ENCODE results near the gene GNAT1. TPM values are rescaled to one million over a fixed set of nuclear protein-coding genes. Genes with fewer than 3 reads are reported as not detected.

Gene GNAT1
- total and polyA plus RNA-seq, 2 of the 13 experiments (the other 11 are each of a cell fraction or from before 2014, with no cell fraction given), result 0.15 TPM; not detected in 1

- in situ Hi-C loops (cut with HindIII; ENCODE audit: extremely low pct_ligation_motif_present, low pct_unique_long_range_greater_than_20kb), result no loop called here
- CTCF ChIA-PET (ENCODE audit: low intra/inter-chr PET ratio, low total read pairs), result no interaction called here
- no peak for TF ChIP-seq RNF219 (CRISPR knock-in tag; IDR thresholded peaks at IDR 0.05)
- no peak for TF ChIP-seq HOXD1 (CRISPR knock-in tag; IDR thresholded peaks at IDR 0.05)
- no peak for TF ChIP-seq HNRNPLL (IDR thresholded peaks at IDR 0.05; ENCODE audit: low read depth, low read length, poor library complexity, severe bottlenecking)
- TF ChIP-seq ZNF782 (CRISPR knock-in tag; IDR thresholded peaks at IDR 0.05; ENCODE audit: borderline replicate concordance), result no peak
- TF ChIP-seq ZNF354B (CRISPR knock-in tag; IDR thresholded peaks at IDR 0.05), result no peak
- TF ChIP-seq FIP1L1 (IDR thresholded peaks at IDR 0.05; ENCODE audit: borderline replicate concordance, insufficient read depth, low read depth, low read length), result no peak
- no peak for TF ChIP-seq ZNF225 (CRISPR knock-in tag; IDR thresholded peaks at IDR 0.05)
- TF ChIP-seq ZNF282 (IDR thresholded peaks at IDR 0.05; ENCODE audit: partially characterized antibody), result no peak
- TF ChIP-seq ZNF574 (CRISPR knock-in tag; IDR thresholded peaks at IDR 0.05), result no peak
- no peak for TF ChIP-seq ZNF678 (CRISPR knock-in tag; IDR thresholded peaks at IDR 0.05)
- TF ChIP-seq CTCF (CRISPR knock-in tag; IDR thresholded peaks at IDR 0.05), result no peak
- TF ChIP-seq ZNF790 (CRISPR knock-in tag; IDR thresholded peaks at IDR 0.05; ENCODE audit: borderline replicate concordance), result no peak
- TF ChIP-seq MYNN (CRISPR knock-in tag; IDR thresholded peaks at IDR 0.05; ENCODE audit: low read depth), result no peak
- TF ChIP-seq E2F1 (CRISPR knock-in tag; IDR thresholded peaks at IDR 0.05), result no peak
- no peak for TF ChIP-seq NFE2L1 (CRISPR knock-in tag; IDR thresholded peaks at IDR 0.05; ENCODE audit: borderline replicate concordance)
These were observed 40.2 kb downstream of the GNAT1 start for GRCh38 chr3:50231581-50231980.

More at GRCh38 chr3:50231581-50231980, 40.2 kb downstream of the GNAT1 start:
- 40% methylated on average over 5 of the region's 5 CpGs for whole genome bisulfite sequencing (ENCODE audit: low lambda C conversion rate)
- intact Hi-C loops (cut with micrococcal nuclease; ENCODE audit: unreplicated experiment), result no loop called here
- H3K27ac ChIP-seq (ENCODE audit: extremely low read length, insufficient read depth, low read length), result no peak overlapping the region
- no TSS peak for BruUV-seq (replicated peaks)
- ATAC-seq (no peak), DNase-seq (ENCODE audit: low spot score) (no peak), FAIRE-seq (no peak)
- peaks cover 70% of the 10 kb centered on the region for H3K4me1 ChIP-seq (ENCODE audit: insufficient read depth, low read length)
- POLR2A ChIA-PET, result interaction anchor here (1.2 kb wide), 1 partner anchor 40 kb away, joined by 4 read pairs; no protein-coding TSS in a partner anchor
- H3K36me3 ChIP-seq (replicated peaks in 1 of 2; ENCODE audit: control insufficient read depth in 1 of 2, insufficient read depth in 2 of 2, low read length in 2 of 2), result no peaks in the 10 kb centered on the region; a peak in 1 of 5 replicates
- H3K9ac ChIP-seq (ENCODE audit: insufficient read depth, low read depth, low read length), result no peak overlapping the region
- H3K27me3 ChIP-seq (ENCODE audit: control insufficient read depth in 1 of 2, insufficient read depth in 2 of 2, low read length in 2 of 2), result no peaks in the 10 kb centered on the region; a peak in 1 of 5 replicates
- no peak overlapping the region for H3K4me3 ChIP-seq (replicated peaks in 1 of 3; ENCODE audit: insufficient read depth in 1 of 3, low read depth in 2 of 3, low read length in 3 of 3)
- no peaks in the 10 kb centered on the region for H4K20me1 ChIP-seq (ENCODE audit: insufficient read depth, low read length)
- H3K79me2 ChIP-seq (ENCODE audit: insufficient read depth, low read length), result peaks cover 4% of the 10 kb centered on the region
- H3K4me2 ChIP-seq (ENCODE audit: low read depth, low read length), result no peak overlapping the region
- H3K9me3 ChIP-seq (ENCODE audit: low read length), result no peaks in the 10 kb centered on the region
- H2AFZ ChIP-seq (ENCODE audit: low read length), result no peak overlapping the region

Measured in HepG2 (cell line).